ENCODE measurements around the gene NUP188. TPM values are rescaled to one million over a fixed set of nuclear protein-coding genes. Genes with fewer than 3 reads are reported as not detected.

NUP188 gene
- polyA plus RNA-seq, 1 donor (not counting 4 experiments of a cell fraction or from before 2014, with no cell fraction given) = 31.1 TPM

- no peak for DNase-seq (ENCODE audit: low read depth, low spot score)
- Histone ChIP-seq H4K20me1 (ENCODE audit: control insufficient read depth, extremely low read depth, insufficient read depth, low read length) (no peaks in the 10 kb centered on the region), H3K9me1 (ENCODE audit: control insufficient read depth, extremely low read depth, insufficient read depth, low read length) (no peaks in the 10 kb centered on the region), H3K36me3 (ENCODE audit: control insufficient read depth in 2 of 2, extremely low read depth in 1 of 2, insufficient read depth in 2 of 2, low read length in 2 of 2) (peaks cover 29 to 35% of the 10 kb centered on the region in 2 experiments), H3K4me1 (ENCODE audit: control insufficient read depth, extremely low read depth, insufficient read depth, low read length) (peaks cover 17% of the 10 kb centered on the region), H3K27ac (ENCODE audit: control insufficient read depth, insufficient read depth, low read length) (no peak overlapping the region), H3K4me3 (ENCODE audit: control insufficient read depth in 2 of 3, extremely low read depth in 1 of 3, insufficient read depth in 2 of 3, low read depth in 1 of 3, low read length in 3 of 3) (no peak overlapping the region), H3K79me2 (ENCODE audit: control insufficient read depth, insufficient read depth, low read length) (no peaks in the 10 kb centered on the region), H3K9ac (ENCODE audit: control insufficient read depth, extremely low read depth, insufficient read depth, low read length) (no peak overlapping the region), H3K4me2 (ENCODE audit: control insufficient read depth, extremely low read depth, insufficient read depth, low read depth, low read length) (no peak overlapping the region), H2AFZ (ENCODE audit: control insufficient read depth, low read length) (no peak overlapping the region), H3K9me3 (ENCODE audit: control insufficient read depth, low read depth, low read length) (no peaks in the 10 kb centered on the region), H3K27me3 (ENCODE audit: control insufficient read depth, extremely low read depth, insufficient read depth, low read length) (no peaks in the 10 kb centered on the region)
- TF ChIP-seq CTCF (optimal IDR thresholded peaks at IDR 0.05 in 1 of 3, IDR thresholded peaks at IDR 0.05 in 1 of 3, conservative IDR thresholded peaks at IDR 0.05 in 1 of 3; ENCODE audit: extremely low read depth in 1 of 3, insufficient read depth in 2 of 3, low read length in 3 of 3) (no peak), EZH2 (IDR thresholded peaks at IDR 0.05; ENCODE audit: low read length) (no peak)
- dilution Hi-C loops (cut with MboI; ENCODE audit: extremely low pct_ligation_motif_present, low sequenced_read_pairs) = no loop called here
- no peak for FAIRE-seq
Measured at GRCh38 chr9:128983536-128983935, 36.0 kb downstream of the NUP188 start.

GRCh38 chr9:128986671-128987070, 39.2 kb downstream of the NUP188 start:
- Histone ChIP-seq H3K79me2 (ENCODE audit: control insufficient read depth, insufficient read depth, low read length) (no peaks in the 10 kb centered on the region), H3K36me3 (ENCODE audit: control insufficient read depth in 2 of 2, extremely low read depth in 1 of 2, insufficient read depth in 2 of 2, low read length in 2 of 2) (peaks cover 27 to 28% of the 10 kb centered on the region in 2 experiments), H3K4me3 (ENCODE audit: control insufficient read depth in 2 of 3, extremely low read depth in 1 of 3, insufficient read depth in 2 of 3, low read depth in 1 of 3, low read length in 3 of 3) (no peak overlapping the region), H3K9me1 (ENCODE audit: control insufficient read depth, extremely low read depth, insufficient read depth, low read length) (no peaks in the 10 kb centered on the region), H3K9me3 (ENCODE audit: control insufficient read depth, low read depth, low read length) (no peaks in the 10 kb centered on the region), H3K9ac (ENCODE audit: control insufficient read depth, extremely low read depth, insufficient read depth, low read length) (no peak overlapping the region), H3K27ac (ENCODE audit: control insufficient read depth, insufficient read depth, low read length) (no peak overlapping the region), H2AFZ (ENCODE audit: control insufficient read depth, low read length) (no peak overlapping the region), H3K4me2 (ENCODE audit: control insufficient read depth, extremely low read depth, insufficient read depth, low read depth, low read length) (no peak overlapping the region), H3K4me1 (ENCODE audit: control insufficient read depth, extremely low read depth, insufficient read depth, low read length) (peaks cover 17% of the 10 kb centered on the region), H4K20me1 (ENCODE audit: control insufficient read depth, extremely low read depth, insufficient read depth, low read length) (no peaks in the 10 kb centered on the region), H3K27me3 (ENCODE audit: control insufficient read depth, extremely low read depth, insufficient read depth, low read length) (no peaks in the 10 kb centered on the region)
- dilution Hi-C loops (cut with MboI; ENCODE audit: extremely low pct_ligation_motif_present, low sequenced_read_pairs) = no loop called here
- FAIRE-seq (no peak), DNase-seq (ENCODE audit: low read depth, low spot score) (no peak)
- no peak for TF ChIP-seq CTCF (optimal IDR thresholded peaks at IDR 0.05 in 1 of 3, IDR thresholded peaks at IDR 0.05 in 1 of 3, conservative IDR thresholded peaks at IDR 0.05 in 1 of 3; ENCODE audit: extremely low read depth in 1 of 3, insufficient read depth in 2 of 3, low read length in 3 of 3)
- TF ChIP-seq EZH2 (IDR thresholded peaks at IDR 0.05; ENCODE audit: low read length) = no peak
